Neuronal stem cell (in vitro differentiated cells): ENCODE results near the gene SPACA7.

Experiments
- DNase-seq: peaks from one replicate; pipeline ENCODE4 v3.0.0-alpha.2; 2013; ENCODE audit warnings: low spot score
- H2AFZ ChIP-seq: one replicate; pipeline ENCODE4 v1.6.1; 2013; ENCODE audit warnings: mild to moderate bottlenecking, low read length, inconsistent platforms
- H2AK5ac ChIP-seq: 2 replicates; pipeline ENCODE4 v1.6.1; 2013; ENCODE audit warnings: low read depth, mild to moderate bottlenecking, inconsistent platforms, low read length, moderate library complexity, mixed read lengths
- H2BK120ac ChIP-seq: 2 replicates; pipeline ENCODE4 v1.6.1; 2013; ENCODE audit warnings: low read depth, mild to moderate bottlenecking, inconsistent platforms, low read length, moderate library complexity, mixed read lengths
- H2BK12ac ChIP-seq: one replicate; pipeline ENCODE4 v1.6.1; 2013; ENCODE audit warnings: low read length, inconsistent platforms
- H2BK15ac ChIP-seq: 2 replicates; pipeline ENCODE4 v1.6.1; 2013; ENCODE audit warnings: mild to moderate bottlenecking, low read length, inconsistent platforms, mixed read lengths
- H2BK5ac ChIP-seq: one replicate; pipeline ENCODE4 v1.6.1; 2013; ENCODE audit warnings: inconsistent platforms, mild to moderate bottlenecking, low read length, moderate library complexity
- H3K14ac ChIP-seq: one replicate; pipeline ENCODE4 v1.6.1; 2013; ENCODE audit warnings: low read length, inconsistent platforms
- H3K18ac ChIP-seq: 2 replicates; pipeline ENCODE4 v1.6.1; 2013; ENCODE audit warnings: low read length, inconsistent platforms
- H3K23ac ChIP-seq: 2 replicates; pipeline ENCODE4 v1.6.1; 2013; ENCODE audit warnings: low read depth, mild to moderate bottlenecking, mixed read lengths, low read length, inconsistent platforms; ENCODE audit not compliant: poor library complexity
- H3K27ac ChIP-seq: replicated peaks from 3 replicates; pipeline ENCODE4 v1.5.1; 2013; ENCODE audit warnings: low read length, inconsistent platforms
- H3K27me3 ChIP-seq, 3 experiments: 2 replicates each; pipeline ENCODE4 v1.6.1; 2013; ENCODE audit warnings: low read length in 3 of 3, mild to moderate bottlenecking in 2 of 3, inconsistent platforms in 1 of 3, low read depth in 1 of 3, mixed read lengths in 1 of 3, moderate library complexity in 1 of 3; ENCODE audit not compliant: control insufficient read depth in 3 of 3, insufficient read depth in 3 of 3
- H3K36me3 ChIP-seq, 2 donors: replicated peaks in 1 of 2; 2 replicates each; pipeline ENCODE4 v1.6.1; 2013; ENCODE audit warnings: low read length in 2 of 2; ENCODE audit not compliant: control insufficient read depth in 2 of 2, insufficient read depth in 2 of 2
- H3K4ac ChIP-seq: 2 replicates; pipeline ENCODE4 v1.6.1; 2013; ENCODE audit warnings: inconsistent platforms, mild to moderate bottlenecking, low read length, moderate library complexity
- H3K4me1 ChIP-seq, 2 donors: 1 replicate in 1 of 2; 2 replicates in 1 of 2; pipeline ENCODE4 v1.6.1; 2013; ENCODE audit warnings: low read length in 2 of 2, low read depth in 1 of 2; ENCODE audit not compliant: control insufficient read depth in 2 of 2, insufficient read depth in 1 of 2
- H3K4me2 ChIP-seq: one replicate; pipeline ENCODE4 v1.6.1; 2013; ENCODE audit warnings: mild to moderate bottlenecking, low read length, inconsistent platforms; ENCODE audit not compliant: insufficient read depth, poor library complexity, severe bottlenecking
- H3K4me3 ChIP-seq, 2 donors: 2 replicates each; pipeline ENCODE4 v1.5.1; 2013; ENCODE audit warnings: low read length in 2 of 2, mild to moderate bottlenecking in 2 of 2, inconsistent platforms in 1 of 2, moderate library complexity in 1 of 2
- H3K79me1 ChIP-seq: one replicate; pipeline ENCODE4 v1.6.1; 2013; ENCODE audit warnings: low read depth, mild to moderate bottlenecking, inconsistent platforms, low read length, moderate library complexity
- H3K9ac ChIP-seq: one replicate; pipeline ENCODE4 v1.6.1; 2013; ENCODE audit warnings: mild to moderate bottlenecking, low read depth, low read length, inconsistent platforms; ENCODE audit not compliant: poor library complexity
- H3K9me3 ChIP-seq, 2 donors: replicated peaks in 1 of 2; 2 replicates each; pipeline versions ENCODE3 to v1.6.1; 2013; ENCODE audit warnings: low read length in 2 of 2, mild to moderate bottlenecking in 2 of 2, inconsistent platforms in 1 of 2, low read depth in 1 of 2, mixed read lengths in 1 of 2, moderate library complexity in 1 of 2; ENCODE audit not compliant: control insufficient read depth in 2 of 2, insufficient read depth in 1 of 2
- H4K8ac ChIP-seq: one replicate; pipeline ENCODE4 v1.6.1; 2013; ENCODE audit warnings: low read depth, mild to moderate bottlenecking, inconsistent platforms, low read length, moderate library complexity
- H4K91ac ChIP-seq: one replicate; pipeline ENCODE4 v1.6.1; 2013; ENCODE audit warnings: low read length, low read depth, mild to moderate bottlenecking, inconsistent platforms; ENCODE audit not compliant: poor library complexity
- WGBS, 2 donors: extraction: QIAGEN DNeasy Blood & Tissue Kit; methylation state at CpG; one replicate each; pipeline ENCODE4 v1.1.7; 2013; ENCODE audit warnings: missing lambda C conversion rate in 2 of 2, mixed read lengths in 1 of 2; ENCODE audit not compliant: insufficient read length in 2 of 2, insufficient replicate concordance in 1 of 2; ENCODE audit errors: extremely low coverage in 2 of 2; 5-methylcytosine and 5-hydroxymethylcytosine counted together

SPACA7 gene

DNA sequence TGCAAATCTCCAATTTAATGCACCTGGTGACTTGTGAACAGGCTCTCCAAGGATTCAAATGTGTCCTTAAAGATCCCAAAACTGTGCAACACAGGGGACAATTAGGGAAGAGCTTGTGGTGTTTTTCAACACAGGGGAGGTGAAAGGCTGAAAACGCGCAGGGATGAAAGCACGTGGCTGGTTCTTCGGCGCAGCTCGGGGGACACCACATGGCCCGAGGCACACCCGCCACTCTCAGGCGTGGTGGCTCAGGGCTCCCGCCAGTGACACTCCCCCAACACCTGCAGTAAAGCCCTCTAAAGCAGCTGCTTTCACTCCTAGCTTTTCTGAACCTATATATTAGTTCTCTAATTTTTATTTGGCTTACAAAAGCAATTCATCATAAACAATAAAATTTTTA, 91.9 kb downstream of the SPACA7 start:
- peaks cover 0 to 1% of the 10 kb centered on the region in 2 donors for H3K9me3 ChIP-seq
- no CpG with 5 or more reads among the region's 10 CpGs for WGBS, 2 donors
- no peak overlapping the region for H2BK12ac ChIP-seq
- H3K4me1 ChIP-seq = no peaks in the 10 kb centered on the region
- H2BK5ac ChIP-seq = no peak overlapping the region
- no peak overlapping the region for H4K8ac ChIP-seq
- no peak overlapping the region for H3K4ac ChIP-seq
- H3K27me3 ChIP-seq = no peaks in the 10 kb centered on the region
- H3K4me2 ChIP-seq = no peak overlapping the region
- H4K91ac ChIP-seq = no peak overlapping the region
- no peak overlapping the region for H3K18ac ChIP-seq
- no peak overlapping the region for H2AK5ac ChIP-seq
- H3K79me1 ChIP-seq = no peaks in the 10 kb centered on the region
- no peak overlapping the region for H3K9ac ChIP-seq
- no peak overlapping the region for H3K23ac ChIP-seq
- H2AFZ ChIP-seq = no peak overlapping the region
- no peaks in the 10 kb centered on the region for H3K36me3 ChIP-seq
- H3K4me3 ChIP-seq = no peak overlapping the region
- H2BK120ac ChIP-seq = no peak overlapping the region
- H2BK15ac ChIP-seq = no peak overlapping the region
- H3K14ac ChIP-seq = no peak overlapping the region
- H3K27ac ChIP-seq = no peak overlapping the region
- no peak for DNase-seq

- H3K4me2 ChIP-seq = no peak overlapping the region
- H3K9me3 ChIP-seq = peaks cover 0 to 1% of the 10 kb centered on the region in 2 donors
- H4K91ac ChIP-seq = no peak overlapping the region
- no peak overlapping the region for H3K9ac ChIP-seq
- no peak overlapping the region for H4K8ac ChIP-seq
- no peak overlapping the region for H3K14ac ChIP-seq
- no CpG with 5 or more reads among the region's 14 CpGs for WGBS, 2 donors
- no peak overlapping the region for H3K27ac ChIP-seq
- H3K79me1 ChIP-seq = no peaks in the 10 kb centered on the region
- H2BK5ac ChIP-seq = no peak overlapping the region
- no peak overlapping the region for H3K4me3 ChIP-seq
- no peaks in the 10 kb centered on the region for H3K4me1 ChIP-seq
- no peak for DNase-seq
- H2BK120ac ChIP-seq = no peak overlapping the region
- H3K23ac ChIP-seq = peak overlapping the region; percentile 3
- H3K36me3 ChIP-seq = no peaks in the 10 kb centered on the region
- no peak overlapping the region for H3K4ac ChIP-seq
- H2AK5ac ChIP-seq = peak overlapping the region; percentile 1
- no peaks in the 10 kb centered on the region for H3K27me3 ChIP-seq
- no peak overlapping the region for H3K18ac ChIP-seq
- no peak overlapping the region for H2BK15ac ChIP-seq
- no peak overlapping the region for H2AFZ ChIP-seq
- no peak overlapping the region for H2BK12ac ChIP-seq
These were observed 93.1 kb downstream of the SPACA7 start for GRCh38 chr13:112469071-112469745.

- H3K4ac ChIP-seq = no peak overlapping the region
- no peak overlapping the region for H3K23ac ChIP-seq
- H2BK120ac ChIP-seq = no peak overlapping the region
- H3K4me2 ChIP-seq = no peak overlapping the region
- no CpG with 5 or more reads among the region's 5 CpGs for WGBS, 2 donors
- H2BK12ac ChIP-seq = no peak overlapping the region
- H3K4me3 ChIP-seq = no peak overlapping the region
- no peaks in the 10 kb centered on the region for H3K36me3 ChIP-seq
- no peak overlapping the region for H3K9ac ChIP-seq
- H2BK15ac ChIP-seq = no peak overlapping the region
- no peak overlapping the region for H4K8ac ChIP-seq
- H3K27ac ChIP-seq = no peak overlapping the region
- no peak overlapping the region for H4K91ac ChIP-seq
- H3K18ac ChIP-seq = no peak overlapping the region
- no peaks in the 10 kb centered on the region for H3K27me3 ChIP-seq
- H3K14ac ChIP-seq = no peak overlapping the region
- no peaks in the 10 kb centered on the region for H3K9me3 ChIP-seq
- H2BK5ac ChIP-seq = no peak overlapping the region
- H3K4me1 ChIP-seq = no peaks in the 10 kb centered on the region
- DNase-seq = no peak
- H3K79me1 ChIP-seq = no peaks in the 10 kb centered on the region
- no peak overlapping the region for H2AK5ac ChIP-seq
- H2AFZ ChIP-seq = no peak overlapping the region
These were observed 97.7 kb downstream of the SPACA7 start for GRCh38 chr13:112473818-112474217.

- Histone ChIP-seq H2AFZ (no peak overlapping the region), H3K79me1 (no peaks in the 10 kb centered on the region), H2BK120ac (no peak overlapping the region), H2BK5ac (no peak overlapping the region), H3K9me3 (no peaks in the 10 kb centered on the region), H3K9ac (no peak overlapping the region), H3K27ac (no peak overlapping the region), H3K4me2 (no peak overlapping the region), H3K4me1 (no peaks in the 10 kb centered on the region), H2BK12ac (no peak overlapping the region), H3K27me3 (no peaks in the 10 kb centered on the region), H3K18ac (no peak overlapping the region), H4K91ac (no peak overlapping the region), H4K8ac (no peak overlapping the region), H3K4me3 (no peak overlapping the region), H2AK5ac (no peak overlapping the region), H3K4ac (no peak overlapping the region), H3K36me3 (no peaks in the 10 kb centered on the region), H3K23ac (no peak overlapping the region), H2BK15ac (no peak overlapping the region), H3K14ac (no peak overlapping the region)
- DNase-seq = no peak
- WGBS, 2 donors = no CpG with 5 or more reads among the region's 8 CpGs
These were observed 98.7 kb downstream of the SPACA7 start for GRCh38 chr13:112474869-112475268.
